GM18861 (cell line): ENCODE data around the gene SLC52A3.
"Not testable (repeated sequence)": the region's sequence is repeated elsewhere in the genome, so short reads cannot be mapped to it uniquely, and the experiment has no call there.

Experiments
- ATAC-seq: cut with Tn5 transposase; IDR thresholded peaks from one replicate; pipeline ENCODE4 v1.9.1; 2021; ENCODE audit not compliant: unreplicated experiment

SLC52A3 gene

GRCh38 chr20:768426-768978 lies at the start of gene SLC52A3:
Gene SLC52A3 (minus strand): TSS chr20:768500. CDS start chr20:765774, 2,726 bp downstream.
- ATAC-seq = no peak

- ATAC-seq = no peak
These were observed 47.8 kb upstream of the SLC52A3 start for GRCh38 chr20:815914-816606.

DNA sequence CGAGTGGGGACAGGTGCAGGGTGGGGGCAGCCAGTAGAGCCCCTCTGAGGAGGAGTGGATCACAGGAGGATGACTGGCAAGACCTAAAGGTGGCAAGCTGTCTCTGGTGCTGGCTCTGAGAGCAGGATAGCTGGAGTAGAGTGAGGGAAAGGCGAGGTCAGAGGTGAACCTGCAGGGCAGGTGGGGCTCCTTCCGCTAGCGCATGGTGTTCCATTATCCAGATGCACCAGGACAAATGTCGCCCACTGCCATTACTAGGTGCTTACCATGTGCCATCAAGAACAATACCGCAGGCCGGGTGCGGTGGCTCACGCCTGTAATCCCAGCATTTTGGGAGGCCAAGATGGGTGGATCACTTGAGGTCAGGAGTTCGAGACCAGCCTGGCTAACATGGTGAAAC lies 46.9 kb upstream of the SLC52A3 start:
- no peak for ATAC-seq

- ATAC-seq = no peak
These were observed 45.1 kb upstream of the SLC52A3 start for GRCh38 chr20:813390-813789.

DNA sequence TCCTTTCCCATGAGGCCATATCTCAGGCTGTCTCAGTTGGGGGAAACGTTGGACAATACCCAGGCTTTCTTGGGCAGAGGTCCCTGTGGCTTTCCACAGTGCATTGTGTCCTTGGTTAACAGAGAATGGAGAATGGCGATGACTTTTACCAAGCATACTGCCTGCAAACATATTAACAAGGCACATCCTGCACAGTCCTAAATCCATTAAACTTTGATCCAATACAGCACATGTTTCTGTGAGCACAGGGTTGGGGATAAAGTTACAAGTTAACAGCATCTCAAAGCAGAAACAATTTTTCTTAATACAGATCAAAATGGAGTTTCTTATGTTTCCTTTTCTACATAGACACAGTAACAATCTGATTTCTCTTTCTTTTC lies 44.1 kb upstream of the SLC52A3 start:
- not testable (repeated sequence) for ATAC-seq

- not testable (repeated sequence) for ATAC-seq
These were observed 43.6 kb upstream of the SLC52A3 start for GRCh38 chr20:811776-812434.

DNA sequence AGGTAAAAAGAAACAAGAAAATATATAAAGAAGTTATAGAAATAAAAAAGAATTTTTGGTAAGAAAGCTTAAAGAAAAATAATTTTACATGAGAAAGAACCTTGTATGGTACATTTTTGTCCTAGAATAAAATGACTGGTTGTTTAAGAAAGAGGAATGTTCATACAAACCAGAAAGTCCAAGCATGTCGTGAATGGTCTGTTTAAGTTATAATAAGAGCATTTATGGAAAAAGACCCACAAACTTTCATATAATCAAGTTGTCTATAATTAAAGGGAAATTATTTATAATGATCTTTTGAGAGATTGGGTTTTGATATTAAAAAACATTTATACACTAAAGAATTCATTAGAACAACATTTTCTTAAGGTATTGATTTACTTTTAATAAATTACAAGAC lies 37.4 kb upstream of the SLC52A3 start:
- no peak for ATAC-seq

DNA sequence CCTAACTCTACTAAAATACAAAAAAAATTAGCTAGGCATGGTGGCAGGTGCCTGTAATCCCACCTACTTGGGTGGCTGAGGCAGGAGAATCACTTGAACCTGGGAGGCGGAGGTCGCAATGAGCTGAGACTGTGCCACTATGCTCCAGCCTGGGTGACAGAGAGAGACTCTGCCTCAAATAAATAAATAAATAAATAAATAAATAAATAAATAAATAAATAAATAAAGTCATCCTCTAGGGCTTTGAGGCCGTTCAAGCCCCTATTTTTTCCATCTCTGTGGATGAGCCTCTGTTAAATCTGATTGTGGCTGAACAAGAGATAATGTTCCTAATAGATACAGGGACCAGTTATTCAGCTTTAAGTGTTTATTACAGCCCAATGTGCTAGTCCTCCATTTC lies 33.4 kb upstream of the SLC52A3 start:
- no peak for ATAC-seq

DNA sequence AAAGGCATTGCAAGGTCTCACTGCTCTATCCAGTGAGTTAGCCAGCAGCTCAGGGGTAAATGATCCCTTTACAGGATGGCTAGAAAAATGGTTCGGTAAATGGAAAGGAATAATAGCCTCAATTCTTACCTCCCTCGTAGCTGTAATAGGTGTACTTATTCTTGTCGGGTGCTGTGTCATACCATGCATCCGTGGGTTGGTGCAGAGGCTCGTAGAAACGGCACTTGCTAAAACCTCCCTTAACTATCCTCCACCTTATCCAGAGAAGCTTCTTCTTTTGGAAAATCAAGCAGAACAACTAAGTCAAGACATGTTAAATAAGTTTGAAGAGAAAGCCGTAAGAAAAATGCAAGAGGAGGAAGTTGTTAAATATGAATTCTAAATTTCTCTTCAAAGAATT lies 31.7 kb upstream of the SLC52A3 start:
- ATAC-seq = not testable (repeated sequence)

GRCh38 chr20:798746-799145 lies 30.4 kb upstream of the SLC52A3 start:
- ATAC-seq = not testable (repeated sequence)

DNA sequence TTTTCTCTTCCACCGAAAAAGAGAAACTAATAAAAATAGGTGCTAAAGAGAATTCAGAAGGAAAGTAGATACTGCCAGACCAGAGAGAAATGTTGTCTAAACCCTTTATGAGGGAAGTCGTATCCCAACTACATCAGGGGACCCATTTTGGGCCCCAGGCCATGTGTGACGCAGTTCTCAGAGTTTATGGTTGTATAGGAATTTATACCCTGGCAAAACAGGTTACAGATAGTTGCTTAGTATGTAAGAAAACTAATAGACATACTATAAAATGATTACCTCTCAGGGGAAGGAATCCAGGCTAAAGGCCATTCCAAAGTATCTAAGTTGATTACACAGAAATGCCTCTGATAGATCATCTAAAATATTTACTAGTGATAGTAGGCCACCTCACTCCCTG lies 28.6 kb upstream of the SLC52A3 start:
- ATAC-seq = no peak

GRCh38 chr20:792248-792647 lies 23.9 kb upstream of the SLC52A3 start:
- ATAC-seq = no peak

DNA sequence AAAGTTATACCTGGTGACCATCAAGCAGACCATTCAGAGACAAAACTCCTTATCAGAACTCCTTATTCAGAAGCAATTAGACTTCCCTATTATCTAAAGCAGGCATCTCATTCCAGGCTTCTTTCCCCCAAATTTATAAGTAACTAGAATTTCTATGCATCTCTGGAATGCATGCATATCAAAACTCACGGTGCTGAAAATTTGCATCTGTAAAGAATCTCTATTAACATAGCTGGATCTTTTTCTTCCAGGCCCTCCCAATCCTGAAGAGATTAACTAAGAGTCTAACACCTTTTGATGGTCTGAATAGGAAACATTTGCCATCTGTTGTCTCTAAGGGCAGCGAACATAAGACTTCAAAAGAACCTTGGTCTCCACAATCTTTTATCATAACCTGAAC lies 22.8 kb upstream of the SLC52A3 start:
- ATAC-seq = no peak

- ATAC-seq = no peak
These were observed 19.5 kb upstream of the SLC52A3 start for GRCh38 chr20:787825-788224.

DNA sequence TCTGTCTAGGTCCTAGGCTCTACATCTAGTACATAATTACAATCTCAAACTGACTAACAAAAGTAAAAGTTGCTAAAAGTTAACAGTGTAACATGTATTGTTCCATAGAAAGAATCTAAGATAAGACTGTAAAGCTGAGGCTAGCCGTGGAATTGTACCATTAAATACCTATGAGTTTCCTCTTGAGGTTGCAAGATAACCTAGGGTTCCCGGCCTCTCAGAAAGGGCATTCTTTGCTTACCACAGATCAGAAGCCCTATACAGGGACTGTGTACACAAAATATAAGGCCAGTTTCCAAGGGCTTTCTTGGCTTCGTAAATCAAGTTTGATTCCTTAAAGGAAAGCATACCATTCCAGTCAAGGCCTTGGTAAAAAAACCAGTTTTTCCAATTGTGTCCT lies 11.5 kb upstream of the SLC52A3 start:
- no peak for ATAC-seq

DNA sequence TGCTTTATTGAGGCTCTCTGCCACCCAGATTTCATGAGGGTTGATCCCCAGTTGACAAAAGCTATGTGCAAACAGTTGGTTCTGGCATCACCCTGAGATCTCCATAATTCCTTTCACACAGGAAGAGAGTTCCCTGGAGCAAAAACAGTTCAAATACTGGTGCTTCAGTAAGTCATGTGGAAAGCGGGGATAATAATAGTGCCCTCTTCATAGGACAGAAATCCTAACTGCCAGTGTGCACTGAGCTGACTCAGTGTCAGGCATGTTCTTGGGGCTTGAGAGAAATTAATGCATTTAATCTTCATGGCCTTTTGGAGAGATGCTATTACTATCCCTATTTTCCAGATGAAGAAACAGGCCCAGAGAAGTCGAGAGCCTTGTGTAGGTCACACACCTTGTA lies 7.9 kb upstream of the SLC52A3 start:
- ATAC-seq = no peak

- ATAC-seq = no peak
These were observed 7.4 kb upstream of the SLC52A3 start for GRCh38 chr20:775679-776135.

DNA sequence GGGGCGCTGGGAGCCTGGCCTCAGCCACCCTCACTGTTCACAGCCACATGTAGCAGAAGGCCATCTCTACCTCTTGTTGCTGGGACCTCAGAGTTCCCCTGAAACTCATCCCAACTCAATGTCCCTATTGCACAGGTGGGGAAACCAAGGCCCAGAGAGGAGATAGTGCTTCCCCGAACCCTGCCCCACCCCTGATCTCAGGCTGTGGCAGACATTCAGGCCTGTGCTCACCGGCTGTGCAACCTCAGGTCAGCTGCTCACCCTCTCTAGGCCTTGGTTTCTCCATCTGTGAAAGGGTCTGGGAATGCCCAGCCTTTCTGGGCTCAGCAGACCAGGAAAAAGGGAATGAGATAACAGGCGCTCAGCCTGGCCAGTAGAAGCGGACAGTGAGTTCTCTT lies 6.4 kb upstream of the SLC52A3 start:
- ATAC-seq = no peak

GRCh38 chr20:774016-774659 lies 5.8 kb upstream of the SLC52A3 start:
- no peak for ATAC-seq

DNA sequence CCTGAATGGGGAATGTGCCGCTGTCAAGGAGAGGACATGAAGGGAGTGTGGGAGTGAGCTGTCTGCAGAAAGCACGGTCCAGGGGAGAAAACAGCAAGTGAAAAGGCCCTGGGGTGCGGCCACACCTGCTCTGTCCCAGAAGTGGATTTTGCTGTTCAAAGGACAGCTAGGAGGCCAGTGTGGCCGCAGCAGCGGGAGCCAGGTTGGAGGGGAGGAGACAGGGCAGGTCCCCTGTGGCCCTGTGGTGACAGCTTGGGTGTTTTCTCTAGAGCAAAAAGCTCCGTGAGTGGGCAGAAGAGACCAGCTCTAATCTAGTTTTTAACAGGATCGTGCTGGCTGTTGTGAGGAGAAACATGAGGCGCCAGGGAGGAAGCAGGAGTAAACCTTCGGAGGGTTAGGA lies 4.5 kb upstream of the SLC52A3 start:
- no peak for ATAC-seq

DNA sequence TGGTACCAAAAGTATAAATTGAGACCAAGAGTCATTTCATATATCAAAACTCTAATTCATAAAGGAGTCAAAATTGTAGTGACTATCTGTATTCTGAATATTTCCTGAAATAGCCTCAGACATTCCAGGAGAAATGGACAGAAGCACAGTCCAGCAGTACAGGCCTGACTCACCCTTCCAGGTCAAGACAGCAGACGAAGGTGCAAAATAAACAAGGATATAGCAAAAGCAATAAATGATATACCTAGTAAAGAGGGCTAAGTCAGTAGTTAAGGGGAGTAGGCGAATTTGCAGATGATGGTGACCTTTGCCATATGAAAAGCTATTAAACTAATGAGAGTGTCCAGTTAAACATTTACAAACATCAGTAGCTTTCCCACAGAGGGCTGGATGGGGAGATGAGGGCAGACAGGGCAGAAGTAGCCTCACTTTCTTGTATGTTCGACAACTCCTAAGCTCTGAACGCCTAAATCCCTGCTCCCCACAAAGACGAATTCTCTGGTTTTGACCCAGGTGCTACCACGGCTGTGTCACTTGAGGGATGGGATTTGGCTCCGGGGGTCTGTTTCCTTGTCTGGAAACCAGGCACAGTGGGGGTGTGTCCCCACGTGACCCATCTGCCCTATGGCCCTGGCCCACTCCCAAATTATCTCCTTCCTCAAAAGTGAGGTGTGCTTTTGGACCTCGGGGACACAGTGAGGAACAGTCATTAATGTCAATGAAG lies 3.6 kb upstream of the SLC52A3 start:
- no peak for ATAC-seq
